Measurements from ENCODE around the gene NOP53. TPM values are rescaled to one million over a fixed set of nuclear protein-coding genes. Genes with fewer than 3 reads are reported as not detected.

NOP53 gene
- total RNA-seq, 1 experiment from 2014 or later: 289 TPM

DNA sequence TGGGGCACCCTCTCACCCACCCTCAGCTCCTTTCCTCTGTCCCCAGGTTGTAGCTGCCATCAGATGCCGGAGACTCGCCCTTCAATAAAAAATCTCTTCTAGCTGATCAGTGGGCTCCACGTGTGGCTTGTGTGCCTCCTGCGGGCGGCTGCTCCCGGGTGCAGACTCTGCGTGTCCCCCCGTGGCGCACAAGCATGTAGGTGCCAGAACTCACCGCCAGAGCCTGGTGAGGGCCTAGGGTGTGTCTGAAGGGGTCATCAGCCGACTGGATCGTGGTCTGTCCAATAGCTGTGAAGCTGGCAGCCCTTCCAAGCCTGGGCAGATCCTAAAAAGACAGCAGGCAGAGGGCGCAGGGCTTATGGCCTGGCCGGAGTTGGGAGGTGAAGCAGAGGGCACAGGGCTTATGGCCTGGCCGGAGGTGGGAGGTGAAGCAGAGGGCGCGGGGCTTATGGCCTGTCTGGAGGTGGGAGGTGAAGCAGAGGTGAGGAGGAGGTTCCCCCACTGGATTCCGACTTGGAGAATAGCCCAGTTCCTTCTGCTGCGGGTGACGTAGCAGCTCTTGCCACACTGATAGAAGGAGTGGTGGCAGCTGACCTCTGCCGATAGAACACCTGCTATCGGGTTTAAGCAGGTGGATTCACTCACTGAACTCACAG is 11.7 kb downstream of the NOP53 start:
- Mint-ChIP-seq H3K9me3 (peaks cover 4% of the 10 kb centered on the region), H3K27ac (no peak overlapping the region), H3K36me3 (peaks cover 57% of the 10 kb centered on the region), H3K4me1 (no peaks in the 10 kb centered on the region), H3K27me3 (ENCODE audit: low read depth) (no peaks in the 10 kb centered on the region), H3K4me3 (no peak overlapping the region)
- DNase-seq (ENCODE audit: low spot score) (no peak), ATAC-seq (no peak)
- TF ChIP-seq, protein P1, sequence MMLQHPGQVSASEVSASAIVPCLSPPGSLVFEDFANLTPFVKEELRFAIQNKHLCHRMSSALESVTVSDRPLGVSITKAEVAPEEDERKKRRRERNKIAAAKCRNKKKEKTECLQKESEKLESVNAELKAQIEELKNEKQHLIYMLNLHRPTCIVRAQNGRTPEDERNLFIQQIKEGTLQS (CRISPR knock-in tag; conservative IDR thresholded peaks at IDR 0.05): no peak
- TF ChIP-seq ZNF416 (CRISPR knock-in tag; IDR thresholded peaks at IDR 0.05): no peak
- TF ChIP-seq IRF2 (CRISPR knock-in tag; IDR thresholded peaks at IDR 0.05; ENCODE audit: borderline replicate concordance, low read depth): no peak
- TF ChIP-seq CBFB (CRISPR knock-in tag; IDR thresholded peaks at IDR 0.05; ENCODE audit: low read depth): no peak
- TF ChIP-seq ZNF317 (CRISPR knock-in tag; IDR thresholded peaks at IDR 0.05; ENCODE audit: borderline replicate concordance, low read depth): no peak
- no peak for TF ChIP-seq FOXK1 (CRISPR knock-in tag; IDR thresholded peaks at IDR 0.05)
- no peak for TF ChIP-seq NFYB (CRISPR knock-in tag; conservative IDR thresholded peaks at IDR 0.05; ENCODE audit: low read depth)
- TF ChIP-seq ZNF232 (CRISPR knock-in tag; IDR thresholded peaks at IDR 0.05): no peak
- TF ChIP-seq, protein P2, sequence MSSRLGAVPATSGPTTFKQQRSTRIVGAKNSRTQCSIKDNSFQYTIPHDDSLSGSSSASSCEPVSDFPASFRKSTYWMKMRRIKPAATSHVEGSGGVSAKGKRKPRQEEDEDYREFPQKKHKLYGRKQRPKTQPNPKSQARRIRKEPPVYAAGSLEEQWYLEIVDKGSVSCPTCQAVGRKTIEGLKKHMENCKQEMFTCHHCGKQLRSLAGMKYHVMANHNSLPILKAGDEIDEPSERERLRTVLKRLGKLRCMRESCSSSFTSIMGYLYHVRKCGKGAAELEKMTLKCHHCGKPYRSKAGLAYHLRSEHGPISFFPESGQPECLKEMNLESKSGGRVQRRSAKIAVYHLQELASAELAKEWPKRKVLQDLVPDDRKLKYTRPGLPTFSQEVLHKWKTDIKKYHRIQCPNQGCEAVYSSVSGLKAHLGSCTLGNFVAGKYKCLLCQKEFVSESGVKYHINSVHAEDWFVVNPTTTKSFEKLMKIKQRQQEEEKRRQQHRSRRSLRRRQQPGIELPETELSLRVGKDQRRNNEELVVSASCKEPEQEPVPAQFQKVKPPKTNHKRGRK (CRISPR knock-in tag; IDR thresholded peaks at IDR 0.05; ENCODE audit: borderline replicate concordance): no peak
- TF ChIP-seq PRRX2 (CRISPR knock-in tag; IDR thresholded peaks at IDR 0.05): no peak
- TF ChIP-seq, protein P3, sequence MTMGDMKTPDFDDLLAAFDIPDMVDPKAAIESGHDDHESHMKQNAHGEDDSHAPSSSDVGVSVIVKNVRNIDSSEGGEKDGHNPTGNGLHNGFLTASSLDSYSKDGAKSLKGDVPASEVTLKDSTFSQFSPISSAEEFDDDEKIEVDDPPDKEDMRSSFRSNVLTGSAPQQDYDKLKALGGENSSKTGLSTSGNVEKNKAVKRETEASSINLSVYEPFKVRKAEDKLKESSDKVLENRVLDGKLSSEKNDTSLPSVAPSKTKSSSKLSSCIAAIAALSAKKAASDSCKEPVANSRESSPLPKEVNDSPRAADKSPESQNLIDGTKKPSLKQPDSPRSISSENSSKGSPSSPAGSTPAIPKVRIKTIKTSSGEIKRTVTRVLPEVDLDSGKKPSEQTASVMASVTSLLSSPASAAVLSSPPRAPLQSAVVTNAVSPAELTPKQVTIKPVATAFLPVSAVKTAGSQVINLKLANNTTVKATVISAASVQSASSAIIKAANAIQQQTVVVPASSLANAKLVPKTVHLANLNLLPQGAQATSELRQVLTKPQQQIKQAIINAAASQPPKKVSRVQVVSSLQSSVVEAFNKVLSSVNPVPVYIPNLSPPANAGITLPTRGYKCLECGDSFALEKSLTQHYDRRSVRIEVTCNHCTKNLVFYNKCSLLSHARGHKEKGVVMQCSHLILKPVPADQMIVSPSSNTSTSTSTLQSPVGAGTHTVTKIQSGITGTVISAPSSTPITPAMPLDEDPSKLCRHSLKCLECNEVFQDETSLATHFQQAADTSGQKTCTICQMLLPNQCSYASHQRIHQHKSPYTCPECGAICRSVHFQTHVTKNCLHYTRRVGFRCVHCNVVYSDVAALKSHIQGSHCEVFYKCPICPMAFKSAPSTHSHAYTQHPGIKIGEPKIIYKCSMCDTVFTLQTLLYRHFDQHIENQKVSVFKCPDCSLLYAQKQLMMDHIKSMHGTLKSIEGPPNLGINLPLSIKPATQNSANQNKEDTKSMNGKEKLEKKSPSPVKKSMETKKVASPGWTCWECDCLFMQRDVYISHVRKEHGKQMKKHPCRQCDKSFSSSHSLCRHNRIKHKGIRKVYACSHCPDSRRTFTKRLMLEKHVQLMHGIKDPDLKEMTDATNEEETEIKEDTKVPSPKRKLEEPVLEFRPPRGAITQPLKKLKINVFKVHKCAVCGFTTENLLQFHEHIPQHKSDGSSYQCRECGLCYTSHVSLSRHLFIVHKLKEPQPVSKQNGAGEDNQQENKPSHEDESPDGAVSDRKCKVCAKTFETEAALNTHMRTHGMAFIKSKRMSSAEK (CRISPR knock-in tag; IDR thresholded peaks at IDR 0.05; ENCODE audit: borderline replicate concordance): no peak
- TF ChIP-seq, protein P4, sequence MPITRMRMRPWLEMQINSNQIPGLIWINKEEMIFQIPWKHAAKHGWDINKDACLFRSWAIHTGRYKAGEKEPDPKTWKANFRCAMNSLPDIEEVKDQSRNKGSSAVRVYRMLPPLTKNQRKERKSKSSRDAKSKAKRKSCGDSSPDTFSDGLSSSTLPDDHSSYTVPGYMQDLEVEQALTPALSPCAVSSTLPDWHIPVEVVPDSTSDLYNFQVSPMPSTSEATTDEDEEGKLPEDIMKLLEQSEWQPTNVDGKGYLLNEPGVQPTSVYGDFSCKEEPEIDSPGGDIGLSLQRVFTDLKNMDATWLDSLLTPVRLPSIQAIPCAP (CRISPR knock-in tag; IDR thresholded peaks at IDR 0.05): no peak
- TF ChIP-seq, protein P5, sequence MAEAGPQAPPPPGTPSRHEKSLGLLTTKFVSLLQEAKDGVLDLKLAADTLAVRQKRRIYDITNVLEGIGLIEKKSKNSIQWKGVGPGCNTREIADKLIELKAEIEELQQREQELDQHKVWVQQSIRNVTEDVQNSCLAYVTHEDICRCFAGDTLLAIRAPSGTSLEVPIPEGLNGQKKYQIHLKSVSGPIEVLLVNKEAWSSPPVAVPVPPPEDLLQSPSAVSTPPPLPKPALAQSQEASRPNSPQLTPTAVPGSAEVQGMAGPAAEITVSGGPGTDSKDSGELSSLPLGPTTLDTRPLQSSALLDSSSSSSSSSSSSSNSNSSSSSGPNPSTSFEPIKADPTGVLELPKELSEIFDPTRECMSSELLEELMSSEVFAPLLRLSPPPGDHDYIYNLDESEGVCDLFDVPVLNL (CRISPR knock-in tag; IDR thresholded peaks at IDR 0.05; ENCODE audit: borderline replicate concordance, low read depth): no peak
- TF ChIP-seq, protein P6, sequence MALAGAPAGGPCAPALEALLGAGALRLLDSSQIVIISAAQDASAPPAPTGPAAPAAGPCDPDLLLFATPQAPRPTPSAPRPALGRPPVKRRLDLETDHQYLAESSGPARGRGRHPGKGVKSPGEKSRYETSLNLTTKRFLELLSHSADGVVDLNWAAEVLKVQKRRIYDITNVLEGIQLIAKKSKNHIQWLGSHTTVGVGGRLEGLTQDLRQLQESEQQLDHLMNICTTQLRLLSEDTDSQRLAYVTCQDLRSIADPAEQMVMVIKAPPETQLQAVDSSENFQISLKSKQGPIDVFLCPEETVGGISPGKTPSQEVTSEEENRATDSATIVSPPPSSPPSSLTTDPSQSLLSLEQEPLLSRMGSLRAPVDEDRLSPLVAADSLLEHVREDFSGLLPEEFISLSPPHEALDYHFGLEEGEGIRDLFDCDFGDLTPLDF (CRISPR knock-in tag; IDR thresholded peaks at IDR 0.05): no peak
- no peak for TF ChIP-seq ZBTB21 (CRISPR knock-in tag; IDR thresholded peaks at IDR 0.05; ENCODE audit: borderline replicate concordance)
- TF ChIP-seq TCF7 (CRISPR knock-in tag; IDR thresholded peaks at IDR 0.05; ENCODE audit: low read depth): no peak
- TF ChIP-seq, protein P7, sequence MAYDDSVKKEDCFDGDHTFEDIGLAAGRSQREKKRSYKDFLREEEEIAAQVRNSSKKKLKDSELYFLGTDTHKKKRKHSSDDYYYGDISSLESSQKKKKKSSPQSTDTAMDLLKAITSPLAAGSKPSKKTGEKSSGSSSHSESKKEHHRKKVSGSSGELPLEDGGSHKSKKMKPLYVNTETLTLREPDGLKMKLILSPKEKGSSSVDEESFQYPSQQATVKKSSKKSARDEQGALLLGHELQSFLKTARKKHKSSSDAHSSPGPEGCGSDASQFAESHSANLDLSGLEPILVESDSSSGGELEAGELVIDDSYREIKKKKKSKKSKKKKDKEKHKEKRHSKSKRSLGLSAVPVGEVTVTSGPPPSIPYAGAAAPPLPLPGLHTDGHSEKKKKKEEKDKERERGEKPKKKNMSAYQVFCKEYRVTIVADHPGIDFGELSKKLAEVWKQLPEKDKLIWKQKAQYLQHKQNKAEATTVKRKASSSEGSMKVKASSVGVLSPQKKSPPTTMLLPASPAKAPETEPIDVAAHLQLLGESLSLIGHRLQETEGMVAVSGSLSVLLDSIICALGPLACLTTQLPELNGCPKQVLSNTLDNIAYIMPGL (CRISPR knock-in tag; IDR thresholded peaks at IDR 0.05): no peak
- TF ChIP-seq, protein P8, sequence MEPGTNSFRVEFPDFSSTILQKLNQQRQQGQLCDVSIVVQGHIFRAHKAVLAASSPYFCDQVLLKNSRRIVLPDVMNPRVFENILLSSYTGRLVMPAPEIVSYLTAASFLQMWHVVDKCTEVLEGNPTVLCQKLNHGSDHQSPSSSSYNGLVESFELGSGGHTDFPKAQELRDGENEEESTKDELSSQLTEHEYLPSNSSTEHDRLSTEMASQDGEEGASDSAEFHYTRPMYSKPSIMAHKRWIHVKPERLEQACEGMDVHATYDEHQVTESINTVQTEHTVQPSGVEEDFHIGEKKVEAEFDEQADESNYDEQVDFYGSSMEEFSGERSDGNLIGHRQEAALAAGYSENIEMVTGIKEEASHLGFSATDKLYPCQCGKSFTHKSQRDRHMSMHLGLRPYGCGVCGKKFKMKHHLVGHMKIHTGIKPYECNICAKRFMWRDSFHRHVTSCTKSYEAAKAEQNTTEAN (CRISPR knock-in tag; IDR thresholded peaks at IDR 0.05): no peak
- TF ChIP-seq ZNF263 (CRISPR knock-in tag; IDR thresholded peaks at IDR 0.05; ENCODE audit: low read depth): no peak
- TF ChIP-seq, protein P9, sequence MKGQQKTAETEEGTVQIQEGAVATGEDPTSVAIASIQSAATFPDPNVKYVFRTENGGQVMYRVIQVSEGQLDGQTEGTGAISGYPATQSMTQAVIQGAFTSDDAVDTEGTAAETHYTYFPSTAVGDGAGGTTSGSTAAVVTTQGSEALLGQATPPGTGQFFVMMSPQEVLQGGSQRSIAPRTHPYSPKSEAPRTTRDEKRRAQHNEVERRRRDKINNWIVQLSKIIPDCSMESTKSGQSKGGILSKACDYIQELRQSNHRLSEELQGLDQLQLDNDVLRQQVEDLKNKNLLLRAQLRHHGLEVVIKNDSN (CRISPR knock-in tag; IDR thresholded peaks at IDR 0.05): no peak
- POLR2A ChIA-PET: interaction anchor here (0.6 kb wide), 1 partner anchor 32 kb away, joined by 3 read pairs; no protein-coding TSS in a partner anchor
- CTCF ChIA-PET: interaction anchor here (1.9 to 4.8 kb wide), 2 partner anchors 9 to 44 kb away, joined by 9 to 26 read pairs; no protein-coding TSS in a partner anchor

All from WTC11 (cell line).